Fibroblast of lung (primary cell): Measurements from ENCODE around the gene ANKS1B. TPM values are rescaled to one million over a fixed set of nuclear protein-coding genes. Genes with fewer than 3 reads are reported as not detected.

Experiments used
- DNase-seq, 2 donors: peaks; one replicate each; pipeline versions ENCODE4 v3.0.0 to v3.0.0-alpha.2; 2010; ENCODE audit warnings: low read depth in 2 of 2
- H2AFZ ChIP-seq: 2 replicates; pipeline ENCODE4 v1.5.1; 2012; ENCODE audit warnings: low read length, control low read depth, inconsistent platforms
- H3K27ac ChIP-seq: 2 replicates; pipeline ENCODE4 v1.5.1; 2011; ENCODE audit warnings: low read length, control low read depth; ENCODE audit not compliant: insufficient read depth
- H3K27me3 ChIP-seq: 2 replicates; pipeline ENCODE4 v1.5.1; 2011; ENCODE audit warnings: mild to moderate bottlenecking, low read length; ENCODE audit not compliant: control insufficient read depth, insufficient read depth
- H3K36me3 ChIP-seq: 2 replicates; pipeline ENCODE4 v1.5.1; 2011; ENCODE audit warnings: low read length; ENCODE audit not compliant: control insufficient read depth, insufficient read depth
- H3K4me1 ChIP-seq: 2 replicates; pipeline ENCODE4 v1.5.1; 2011; ENCODE audit warnings: low read length; ENCODE audit not compliant: control insufficient read depth, insufficient read depth; ENCODE audit errors: extremely low read depth
- H3K4me2 ChIP-seq: 2 replicates; pipeline ENCODE4 v1.5.1; 2011; ENCODE audit warnings: low read length, control low read depth; ENCODE audit not compliant: insufficient read depth; ENCODE audit errors: extremely low read depth
- H3K4me3 ChIP-seq, 4 experiments: fragments of 200-600 bp in 1 of 4; sonication (generic) in 1 of 4; replicated peaks in 1 of 4; 2 replicates each; pipeline ENCODE4 v1.5.1; 2011 to 2016; ENCODE audit warnings: low read length in 4 of 4, low read depth in 3 of 4, mild to moderate bottlenecking in 3 of 4, control low read depth in 2 of 4, inconsistent platforms in 1 of 4, mixed read lengths in 1 of 4; ENCODE audit not compliant: insufficient read depth in 1 of 4; ENCODE audit errors: control extremely low read depth in 1 of 4
- H3K79me2 ChIP-seq: 2 replicates; pipeline ENCODE4 v1.5.1; 2012; ENCODE audit warnings: mild to moderate bottlenecking, low read length, inconsistent platforms; ENCODE audit not compliant: control insufficient read depth, insufficient read depth
- H3K9ac ChIP-seq: 2 replicates; pipeline ENCODE4 v1.5.1; 2011; ENCODE audit warnings: mild to moderate bottlenecking, low read length, control low read depth; ENCODE audit not compliant: insufficient read depth
- H3K9me3 ChIP-seq: 2 replicates; pipeline ENCODE4 v1.5.1; 2012; ENCODE audit warnings: low read depth, low read length; ENCODE audit not compliant: control insufficient read depth, insufficient read depth
- H4K20me1 ChIP-seq: 2 replicates; pipeline ENCODE4 v1.5.1; 2011; ENCODE audit warnings: low read length; ENCODE audit not compliant: control insufficient read depth, insufficient read depth; ENCODE audit errors: extremely low read depth
- CTCF ChIP-seq, 2 donors: IDR thresholded peaks in 1 of 2; conservative IDR thresholded peaks in 1 of 2; 1 replicate in 1 of 2; 2 replicates in 1 of 2; pipeline ENCODE4 v1.5.1; 2011 to 2012; ENCODE audit warnings: low read length in 2 of 2, control low read depth in 1 of 2, inconsistent platforms in 1 of 2, low read depth in 1 of 2, mild to moderate bottlenecking in 1 of 2
- EZH2 ChIP-seq: IDR thresholded peaks from 2 replicates; pipeline ENCODE4 v1.5.1; 2012; ENCODE audit warnings: low read length, control low read depth, mild to moderate bottlenecking; ENCODE audit errors: missing control alignments
- polyA plus RNA-seq, 2 donors: library from polyadenylated mRNA; depleted of rRNA in 1 of 2; stranded (reverse) in 1 of 2; unstranded in 1 of 2; fragments of >200 nt; gene quantifications; 2 replicates each; pipeline ENCODE4 v1.2.1, GENCODE V29; 2011 to 2012; ENCODE audit warnings: missing spikeins in 1 of 2
- total RNA-seq: library from RNA; depleted of rRNA; stranded (reverse); fragments of >200 nt; gene quantifications from 2 replicates; pipeline ENCODE4 v1.2.1, GENCODE V29; 2014

The ANKS1B gene
- total and polyA plus RNA-seq, 2 donors (not counting 1 experiment from before 2014, with no cell fraction given), result 0.11 to 0.83 TPM

DNA sequence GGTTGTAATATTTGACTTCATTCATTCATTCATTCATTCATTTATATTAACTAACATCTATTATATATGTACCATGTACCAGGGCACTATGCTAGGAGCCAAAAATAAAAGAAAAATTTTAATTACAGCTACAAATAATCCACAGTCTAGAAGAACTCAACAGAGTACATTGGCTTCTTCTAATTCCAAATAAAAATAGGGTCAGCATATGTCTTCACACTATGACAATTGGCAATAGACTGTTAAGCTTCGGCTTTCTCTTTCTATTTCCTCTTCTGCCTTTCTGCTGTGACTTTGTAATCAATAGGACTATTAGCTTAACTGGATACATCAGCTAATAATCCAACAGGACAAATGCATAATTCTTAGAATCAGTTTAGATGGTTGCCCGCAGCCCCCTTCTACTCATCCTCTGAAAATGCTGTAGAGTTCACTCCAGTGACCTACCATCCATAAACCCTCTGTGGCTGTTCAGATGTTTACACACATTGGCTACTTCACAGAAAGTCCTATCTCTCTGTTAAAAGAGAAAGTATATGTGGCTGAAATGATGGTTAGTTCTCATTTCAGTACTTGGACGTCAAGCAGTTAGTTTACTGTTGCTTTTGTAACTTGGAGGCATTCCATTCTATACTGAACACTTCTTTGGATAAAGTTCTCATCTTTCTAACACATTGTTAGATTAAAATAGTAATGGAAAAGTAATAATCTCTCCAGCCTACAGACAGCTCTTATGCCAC is 782.7 kb downstream of the ANKS1B start:
- H2AFZ ChIP-seq, result no peak overlapping the region
- no peaks in the 10 kb centered on the region for H3K4me1 ChIP-seq
- H3K36me3 ChIP-seq, result no peaks in the 10 kb centered on the region
- no peak for DNase-seq
- H3K9me3 ChIP-seq, result no peaks in the 10 kb centered on the region
- H3K4me3 ChIP-seq, result no peak overlapping the region
- no peak overlapping the region for H3K9ac ChIP-seq
- no peak for TF ChIP-seq EZH2
- TF ChIP-seq CTCF (conservative IDR thresholded peaks at IDR 0.05 in 1 of 2, IDR thresholded peaks at IDR 0.05 in 1 of 2; ENCODE audit: low read depth in 1 of 2, low read length in 2 of 2), result no peak
- no peaks in the 10 kb centered on the region for H3K79me2 ChIP-seq
- H4K20me1 ChIP-seq, result no peaks in the 10 kb centered on the region
- H3K27me3 ChIP-seq, result no peaks in the 10 kb centered on the region
- no peak overlapping the region for H3K27ac ChIP-seq
- no peak overlapping the region for H3K4me2 ChIP-seq

DNA sequence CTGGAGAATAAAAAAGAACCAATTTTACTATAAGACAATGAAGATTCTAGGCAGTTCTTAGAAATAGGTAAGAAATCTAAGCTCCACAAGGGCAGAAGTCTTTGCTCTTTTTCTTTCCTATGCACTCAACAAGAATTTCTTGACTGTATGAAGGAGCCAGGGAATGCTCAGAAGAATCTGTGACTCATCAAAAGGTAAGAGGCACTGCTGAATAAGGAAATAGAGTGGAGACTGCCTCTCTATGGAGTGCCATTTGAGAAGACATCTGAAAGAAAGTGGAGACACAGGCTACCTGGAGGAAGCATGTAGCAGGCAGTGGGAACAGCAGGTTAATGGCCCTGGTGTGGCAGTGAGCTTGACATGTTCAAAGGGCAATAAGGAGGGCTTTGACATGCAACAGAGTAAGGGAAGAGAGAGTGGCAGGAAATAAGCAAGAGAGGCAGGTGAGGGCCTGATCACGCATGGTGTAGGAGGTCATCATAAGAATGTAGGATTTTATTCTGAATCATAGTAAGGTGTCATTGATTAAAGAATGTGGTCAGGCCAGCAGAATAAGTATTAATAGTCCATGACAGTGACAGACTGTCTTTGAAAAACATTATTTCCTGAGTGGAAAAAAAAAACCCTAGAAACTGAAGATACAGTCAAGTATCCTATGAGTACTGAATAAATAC is 783.9 kb downstream of the ANKS1B start:
- Histone ChIP-seq H3K36me3 (no peaks in the 10 kb centered on the region), H3K9ac (no peak overlapping the region), H3K27me3 (no peaks in the 10 kb centered on the region), H3K79me2 (no peaks in the 10 kb centered on the region), H2AFZ (no peak overlapping the region), H3K4me2 (no peak overlapping the region), H3K4me1 (no peaks in the 10 kb centered on the region), H3K4me3 (no peak overlapping the region), H3K27ac (no peak overlapping the region), H4K20me1 (no peaks in the 10 kb centered on the region), H3K9me3 (no peaks in the 10 kb centered on the region)
- TF ChIP-seq EZH2 (no peak), CTCF (conservative IDR thresholded peaks at IDR 0.05 in 1 of 2, IDR thresholded peaks at IDR 0.05 in 1 of 2; ENCODE audit: low read depth in 1 of 2, low read length in 2 of 2) (no peak)
- peak in 1 of 2 donors; percentile 8 for DNase-seq

- no peaks in the 10 kb centered on the region for H3K4me1 ChIP-seq
- no peaks in the 10 kb centered on the region for H3K27me3 ChIP-seq
- H3K9me3 ChIP-seq, result no peaks in the 10 kb centered on the region
- DNase-seq, result no peak
- H3K36me3 ChIP-seq, result no peaks in the 10 kb centered on the region
- no peak overlapping the region for H3K9ac ChIP-seq
- H3K27ac ChIP-seq, result no peak overlapping the region
- H3K4me2 ChIP-seq, result no peak overlapping the region
- H3K4me3 ChIP-seq, result no peak overlapping the region
- TF ChIP-seq CTCF (conservative IDR thresholded peaks at IDR 0.05 in 1 of 2, IDR thresholded peaks at IDR 0.05 in 1 of 2; ENCODE audit: low read depth in 1 of 2, low read length in 2 of 2) (no peak), EZH2 (no peak)
- no peaks in the 10 kb centered on the region for H4K20me1 ChIP-seq
- H3K79me2 ChIP-seq, result no peaks in the 10 kb centered on the region
- H2AFZ ChIP-seq, result no peak overlapping the region
These were observed 789.3 kb downstream of the ANKS1B start for GRCh38 chr12:99195474-99195873.
